ENCODE results near the gene RAB20. TPM values are rescaled to one million over a fixed set of nuclear protein-coding genes. Genes with fewer than 3 reads are reported as not detected.

Gene RAB20
- total RNA-seq, 1 donor from 2014 or later, result 12.6 TPM

DNA sequence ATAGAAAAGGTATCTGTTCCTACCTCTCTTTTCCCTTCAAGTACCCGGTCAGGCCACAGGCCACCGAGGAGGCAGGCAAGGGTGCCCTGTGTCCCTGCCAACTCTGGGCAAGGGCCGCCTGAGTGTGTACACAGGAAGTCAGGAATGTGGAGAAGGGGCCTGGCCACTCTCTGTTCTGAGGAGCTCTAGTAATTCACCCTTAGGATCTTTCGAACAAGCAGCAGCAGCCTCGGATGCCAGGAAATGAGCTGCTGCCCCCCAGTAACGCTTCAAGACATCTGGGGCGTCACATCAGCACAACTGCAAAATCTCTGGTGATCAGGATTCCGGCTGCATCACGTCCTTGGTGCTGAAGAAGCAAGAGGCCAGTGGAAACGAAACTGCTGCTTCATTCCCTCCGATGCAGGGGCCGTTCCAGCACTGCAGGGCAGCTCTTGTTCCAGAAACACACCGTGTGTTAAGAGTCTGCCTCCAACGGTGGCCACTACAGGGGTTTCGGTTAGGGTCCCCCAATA, 2.0 kb downstream of the RAB20 start:
- DNase-seq (ENCODE audit: low spot score), result no peak
- intact Hi-C loops (cut with DNase I), result loop anchor here (2.0 kb wide), 1 partner anchor 103 kb away; no protein-coding TSS in a partner anchor

DNA sequence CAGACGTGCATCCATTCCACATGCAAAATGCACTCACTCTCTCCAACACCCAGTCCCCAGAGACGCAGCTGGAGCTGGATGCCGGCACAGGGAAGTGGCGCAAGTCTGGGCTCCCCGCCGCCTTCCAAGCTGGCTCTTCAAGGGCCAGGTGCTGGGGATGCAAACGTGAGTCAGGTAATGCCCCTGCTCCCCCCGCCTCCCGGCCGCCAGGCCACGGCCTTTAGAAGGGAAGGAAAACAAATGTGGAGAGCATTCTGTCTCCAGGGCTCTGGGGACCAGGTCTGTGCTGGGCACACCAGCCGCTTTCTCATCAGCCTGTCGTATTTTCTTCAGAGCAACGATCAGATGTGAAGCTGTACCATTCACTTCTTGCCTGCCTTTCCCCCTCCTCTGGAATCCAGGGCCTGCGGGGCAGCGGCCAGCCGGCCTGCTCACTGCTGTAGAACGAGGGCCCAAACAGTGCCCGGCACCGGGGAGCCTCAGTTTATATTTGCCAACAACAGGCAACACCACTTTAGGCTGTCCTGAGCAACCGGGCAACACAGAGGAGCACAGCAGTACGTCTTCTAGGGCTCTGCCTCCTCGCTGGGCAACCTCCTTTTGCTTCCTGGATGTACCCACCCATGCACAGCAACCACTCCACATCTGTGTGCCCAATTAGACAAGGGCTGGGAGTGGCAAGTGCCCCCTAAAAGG, 3.8 kb downstream of the RAB20 start:
- no peak for DNase-seq (ENCODE audit: low spot score)

GRCh38 chr13:110557082-110557481, 4.4 kb downstream of the RAB20 start:
- DNase-seq (ENCODE audit: low spot score), result no peak
- intact Hi-C loops (cut with DNase I), result no loop called here

More for the DNA sequence above, 3.8 kb downstream of the RAB20 start:
- intact Hi-C loops (cut with DNase I), result loop anchor here (2.0 kb wide), 1 partner anchor 101 kb away; no protein-coding TSS in a partner anchor

GRCh38 chr13:110556224-110556606, 5.3 kb downstream of the RAB20 start:
- no peak for DNase-seq (ENCODE audit: low spot score)
- intact Hi-C loops (cut with DNase I), result no loop called here

DNA sequence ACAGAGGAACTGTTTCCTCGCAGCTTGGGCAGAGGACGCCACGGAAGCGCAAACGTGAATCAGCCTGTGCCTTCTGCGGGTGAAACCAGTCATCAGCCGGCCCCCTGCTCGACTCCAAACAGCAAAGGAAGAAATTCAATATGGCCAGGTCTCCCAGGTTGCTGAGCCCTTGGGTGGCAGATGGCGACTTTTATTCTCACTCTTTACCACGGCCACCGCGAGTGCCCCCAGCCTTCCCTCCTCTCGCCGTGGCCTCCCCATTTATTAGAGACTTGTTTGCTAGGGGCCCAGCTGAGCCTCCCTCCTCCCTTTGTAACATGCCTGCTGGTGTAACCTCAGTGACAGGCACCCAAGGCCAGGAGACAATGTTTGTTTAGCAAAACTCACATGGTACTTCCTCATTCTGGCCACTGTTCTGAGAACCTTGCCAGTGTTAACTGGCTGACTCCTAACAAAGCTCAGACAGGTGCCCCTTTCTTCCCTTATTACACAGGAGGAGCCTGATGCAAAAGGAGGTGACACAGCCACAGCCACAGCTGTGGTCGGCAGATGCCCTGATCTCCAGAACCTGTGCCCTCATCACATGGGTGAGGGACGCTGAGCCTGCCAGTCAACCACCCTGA, 5.8 kb downstream of the RAB20 start:
- no peak for DNase-seq (ENCODE audit: low spot score)
- intact Hi-C loops (cut with DNase I), result no loop called here

DNA sequence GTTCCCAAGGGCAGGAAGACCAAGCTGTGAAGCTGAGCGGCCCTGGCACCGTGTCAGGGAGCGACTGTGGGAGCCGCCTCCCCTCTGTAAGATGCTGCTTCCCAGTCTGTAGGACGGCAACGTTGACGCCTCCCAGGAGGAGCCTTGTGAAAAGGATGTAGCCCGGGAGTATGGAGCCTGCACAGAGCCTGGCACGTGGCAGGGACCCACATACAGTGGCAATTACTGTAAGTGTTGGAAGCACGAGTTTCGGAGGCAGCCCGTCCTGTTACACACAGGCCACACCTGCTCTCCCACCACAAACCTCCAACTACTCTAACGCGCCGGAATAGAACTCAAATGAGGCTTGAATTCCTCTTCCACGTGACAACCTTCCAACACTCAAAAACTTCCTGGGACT, 6.6 kb downstream of the RAB20 start:
- DNase-seq (ENCODE audit: low spot score), result no peak

DNA sequence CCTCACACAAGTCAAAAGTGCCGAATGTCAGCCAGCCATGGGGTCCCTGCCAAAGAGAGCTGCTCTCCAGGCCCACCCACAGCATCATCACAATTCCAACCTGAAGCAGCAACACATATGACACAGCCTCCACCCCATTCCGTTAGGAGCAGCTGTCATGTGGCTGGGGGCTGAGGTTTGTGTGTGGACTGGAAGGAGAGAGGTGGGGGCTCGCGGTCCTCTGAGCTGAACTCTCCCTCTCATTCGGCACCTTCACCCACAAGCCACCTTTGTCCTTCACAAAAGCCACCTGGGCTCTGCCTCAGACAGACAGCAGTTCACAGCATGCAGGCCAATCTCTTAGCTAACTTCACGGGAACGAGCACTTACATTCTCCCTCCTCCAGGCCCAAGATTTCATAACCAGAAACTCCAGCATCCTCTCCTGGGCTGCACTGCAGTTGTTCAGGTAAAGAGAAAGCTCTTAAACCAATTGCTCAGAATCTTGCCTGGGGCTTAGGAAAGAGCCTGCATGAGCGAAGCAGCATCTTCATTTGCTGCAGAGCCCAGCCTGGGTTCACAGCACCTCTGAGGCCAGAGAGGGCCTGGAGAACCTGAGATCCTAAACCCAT, 7.2 kb downstream of the RAB20 start:
- intact Hi-C loops (cut with DNase I), result no loop called here
- DNase-seq (ENCODE audit: low spot score), result no peak

More for the DNA sequence above, 6.6 kb downstream of the RAB20 start:
- intact Hi-C loops (cut with DNase I), result no loop called here

DNA sequence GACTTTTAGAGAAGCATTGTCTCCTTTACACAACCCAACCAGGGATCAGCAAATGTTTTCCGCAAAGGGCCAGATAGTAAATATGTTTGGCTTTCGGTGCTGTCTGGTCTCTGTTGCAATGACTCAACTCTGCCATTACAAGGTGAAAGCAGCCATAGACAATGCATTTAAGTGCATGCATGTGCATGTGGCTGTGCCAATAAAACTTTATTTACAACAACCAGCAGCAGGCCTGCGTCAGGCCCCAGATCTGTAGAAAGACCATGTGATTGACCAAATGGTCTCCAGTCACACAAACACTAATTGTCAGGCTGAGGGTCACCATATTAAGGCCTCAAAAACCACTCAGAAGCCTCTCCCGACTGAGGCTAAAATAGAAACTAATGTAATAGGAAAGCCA, 8.1 kb downstream of the RAB20 start:
- intact Hi-C loops (cut with DNase I), result no loop called here
- no peak for DNase-seq (ENCODE audit: low spot score)

DNA sequence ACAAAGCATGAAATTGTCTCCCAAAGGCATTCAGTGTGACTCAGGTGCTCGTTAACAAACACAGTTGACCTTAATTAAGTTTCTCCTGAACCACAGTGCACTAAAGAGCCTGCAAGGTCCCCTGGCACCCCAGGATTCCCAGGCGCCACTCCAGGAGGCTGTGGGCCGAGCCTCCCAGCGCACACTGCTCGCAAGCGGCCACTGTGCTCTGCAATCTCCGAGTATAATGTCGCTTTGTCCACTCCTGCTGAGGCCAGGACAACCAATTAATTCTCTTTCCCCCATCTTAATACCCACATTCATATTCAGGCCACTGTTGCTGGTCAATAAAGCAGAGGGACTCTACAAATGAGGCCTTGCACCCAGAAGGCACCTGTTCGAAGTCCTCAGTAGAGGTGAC, 8.8 kb downstream of the RAB20 start:
- intact Hi-C loops (cut with DNase I), result no loop called here
- DNase-seq (ENCODE audit: low spot score), result no peak

- no peak for DNase-seq (ENCODE audit: low spot score)
- intact Hi-C loops (cut with DNase I), result no loop called here
These were observed 10.2 kb downstream of the RAB20 start for GRCh38 chr13:110551284-110551683.

- no peak for DNase-seq (ENCODE audit: low spot score)
- intact Hi-C loops (cut with DNase I), result no loop called here
These were observed 11.7 kb downstream of the RAB20 start for GRCh38 chr13:110549795-110550160.

DNA sequence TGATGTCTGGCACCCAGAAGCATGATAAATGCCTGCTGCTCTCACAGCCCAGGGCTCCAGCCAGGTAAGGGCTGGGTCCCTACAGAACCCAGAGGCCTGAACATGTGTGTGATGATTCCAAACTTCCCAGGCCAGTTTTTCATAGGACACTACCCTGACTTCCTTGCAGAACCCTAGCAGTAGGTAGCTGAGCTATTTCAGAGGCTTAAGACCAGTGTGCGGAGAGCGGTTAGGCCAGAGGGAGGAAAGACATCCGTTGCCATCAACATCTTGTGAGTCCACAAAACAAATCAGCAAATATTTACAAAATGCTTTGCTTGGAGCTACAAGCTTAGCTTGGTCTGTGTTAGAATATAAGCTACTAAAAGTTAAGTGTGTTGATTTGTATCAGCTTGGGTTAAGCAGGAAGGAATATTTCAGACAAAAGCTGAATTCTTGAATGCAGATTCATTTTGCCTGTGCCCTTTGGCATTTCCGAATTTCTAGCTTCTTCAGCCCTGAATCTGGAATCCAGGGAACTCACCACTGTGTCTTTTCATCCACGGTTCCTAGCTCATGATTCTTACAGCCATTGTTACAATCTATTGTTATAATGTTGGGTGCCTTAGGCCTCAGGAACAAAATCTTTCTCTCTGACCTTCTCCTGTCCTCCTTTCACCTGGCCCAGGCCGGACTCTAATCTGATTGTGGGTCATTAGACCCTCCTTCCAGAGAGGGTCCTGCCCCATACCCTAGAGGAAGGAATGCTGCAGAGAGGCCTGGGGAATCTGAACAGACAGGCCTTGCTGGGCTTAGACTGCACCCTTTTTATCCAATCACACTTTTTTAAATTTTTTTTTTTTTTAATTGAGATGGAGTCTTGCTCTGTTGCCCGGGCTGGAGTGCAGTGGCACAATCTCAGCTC, 12.4 kb downstream of the RAB20 start:
- DNase-seq (ENCODE audit: low spot score), result no peak
- intact Hi-C loops (cut with DNase I), result no loop called here

DNA sequence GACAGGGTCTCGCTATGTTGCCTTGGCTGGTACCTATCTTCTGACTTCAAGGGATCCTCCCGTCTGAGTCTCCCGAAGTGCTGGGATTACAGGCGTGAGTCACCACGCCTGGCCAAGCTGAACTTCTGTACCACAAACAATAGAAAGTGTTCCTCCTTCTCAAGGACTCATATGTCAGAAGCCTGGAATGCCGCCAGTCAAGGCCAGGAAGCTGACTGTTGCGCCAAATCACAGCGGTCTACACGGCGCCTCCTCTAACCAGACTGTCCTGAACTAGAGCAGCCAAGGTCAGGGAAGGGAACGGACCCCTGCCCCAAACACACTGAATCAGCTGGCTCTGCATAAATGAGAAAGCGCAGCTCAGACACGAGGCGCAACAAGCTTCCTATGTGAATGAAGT, 14.6 kb downstream of the RAB20 start:
- intact Hi-C loops (cut with DNase I), result no loop called here
- peak; percentile 91 for DNase-seq (ENCODE audit: low spot score)

GRCh38 chr13:110546378-110546777, 15.1 kb downstream of the RAB20 start:
- no peak for DNase-seq (ENCODE audit: low spot score)
- intact Hi-C loops (cut with DNase I), result no loop called here

GRCh38 chr13:110542169-110542796, 19.2 kb downstream of the RAB20 start:
- intact Hi-C loops (cut with DNase I), result no loop called here
- no peak for DNase-seq (ENCODE audit: low spot score)

DNA sequence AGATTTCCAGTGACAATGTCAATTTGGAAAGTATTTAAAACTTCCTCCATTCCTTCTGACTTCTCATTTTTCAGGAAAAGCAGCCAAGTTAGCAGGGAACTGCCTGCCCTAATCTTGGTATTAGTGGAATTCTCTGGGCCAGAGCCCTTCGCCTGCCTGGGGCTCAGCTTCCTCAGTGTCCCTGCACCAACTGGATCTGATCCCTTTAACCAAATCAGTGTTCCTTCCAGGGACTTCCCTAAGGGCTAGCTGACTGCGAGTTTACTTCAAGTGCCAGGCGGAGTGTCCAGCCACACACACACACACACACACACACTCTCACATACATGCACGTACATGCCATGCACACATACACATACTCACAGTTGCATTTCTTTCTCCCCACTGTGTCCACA, 20.0 kb downstream of the RAB20 start:
- intact Hi-C loops (cut with DNase I), result no loop called here
- no peak for DNase-seq (ENCODE audit: low spot score)

DNA sequence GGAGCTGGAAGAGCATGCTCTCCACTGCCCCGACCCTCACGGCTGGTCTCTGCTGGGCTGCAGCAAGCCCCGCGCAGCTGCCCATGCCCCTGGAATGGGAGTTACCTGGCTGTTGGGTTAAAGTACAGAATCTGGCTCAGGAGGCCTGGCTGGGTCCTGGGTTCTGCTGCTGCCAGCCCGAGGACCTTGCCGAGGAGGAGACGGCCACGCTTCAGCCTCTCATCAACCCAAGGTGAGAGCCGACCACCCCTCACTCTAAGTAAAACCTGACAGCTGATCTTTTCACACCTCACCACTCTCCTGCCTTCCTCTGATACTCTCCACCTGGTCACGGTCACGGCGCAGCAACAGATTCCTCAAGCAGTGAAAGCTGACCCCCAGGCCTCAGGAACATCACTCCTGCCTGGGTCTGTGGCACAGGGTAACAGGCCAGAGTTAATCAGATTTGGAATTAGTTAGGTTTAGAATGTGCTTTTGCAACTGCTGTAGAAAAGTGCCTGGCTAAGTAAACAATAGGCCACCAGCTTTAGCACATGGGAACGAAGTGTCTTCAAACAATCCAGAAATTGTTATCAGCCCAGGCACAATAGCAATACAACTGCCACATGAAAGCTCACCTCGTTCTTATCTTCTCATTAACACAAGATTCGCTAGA, 20.5 kb downstream of the RAB20 start:
- intact Hi-C loops (cut with DNase I), result no loop called here

DNA sequence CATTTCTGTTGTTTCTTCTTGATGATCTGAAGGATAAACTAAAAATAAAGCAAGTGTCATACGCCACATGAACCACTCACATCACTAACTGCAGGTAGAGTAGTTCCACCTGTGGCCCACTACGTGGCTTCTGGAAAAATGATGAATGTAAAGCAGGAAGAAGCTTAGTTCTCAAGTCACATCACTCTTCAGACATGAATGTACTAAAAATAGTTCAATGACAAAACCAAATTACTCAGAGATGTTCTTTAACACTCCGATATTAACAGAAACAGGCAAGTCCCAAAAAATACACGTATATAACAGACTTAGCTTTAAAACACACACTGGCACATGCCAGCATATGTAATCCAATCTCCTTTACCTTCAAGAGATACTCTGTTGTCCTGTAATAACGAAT, 21.6 kb downstream of the RAB20 start:
- no peak for DNase-seq (ENCODE audit: low spot score)
- intact Hi-C loops (cut with DNase I), result no loop called here

More for the DNA sequence above, 20.5 kb downstream of the RAB20 start:
- no peak for DNase-seq (ENCODE audit: low spot score)

DNA sequence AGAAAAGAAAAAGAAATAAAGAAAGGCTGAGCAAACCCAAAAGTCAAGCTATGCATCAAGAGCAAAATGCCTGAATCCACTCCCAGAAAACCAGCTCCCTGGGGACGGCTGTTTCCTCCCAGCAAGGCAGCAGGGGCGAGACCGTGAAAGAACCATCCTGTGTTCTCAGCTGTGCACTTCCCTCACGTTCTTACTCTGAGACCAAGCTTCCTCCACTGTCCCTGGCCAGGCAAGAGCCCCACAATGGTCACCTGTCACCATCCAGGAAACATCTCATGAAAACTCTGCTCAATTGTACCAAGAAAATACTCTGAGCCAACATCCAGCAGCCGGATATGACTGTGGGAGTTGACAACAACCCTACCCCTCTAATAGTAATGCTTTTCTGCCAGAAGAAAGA, 22.9 kb downstream of the RAB20 start:
- DNase-seq (ENCODE audit: low spot score), result no peak
- intact Hi-C loops (cut with DNase I), result no loop called here

All from cardiac septum (tissue), 1 donor.